Adipocyte (in vitro differentiated cells): ENCODE data around the gene AGFG2.
"Not testable (repeated sequence)": the region's sequence is repeated elsewhere in the genome, so short reads cannot be mapped to it uniquely, and the experiment has no call there.

Source experiments
- DNase-seq: peaks from one replicate; pipeline ENCODE4 v3.0.0-alpha.2; 2015; ENCODE audit warnings: low read depth
- H3K27me3 ChIP-seq: replicated peaks from 2 replicates; pipeline ENCODE4 v1.7.0; 2013; ENCODE audit warnings: mild to moderate bottlenecking, low read length, moderate library complexity; ENCODE audit not compliant: control insufficient read depth, insufficient read depth
- H3K36me3 ChIP-seq: 2 replicates; pipeline ENCODE4 v1.7.0; 2013; ENCODE audit warnings: low read length, mild to moderate bottlenecking, moderate library complexity; ENCODE audit not compliant: control insufficient read depth, insufficient read depth, severe bottlenecking
- H3K4me1 ChIP-seq: 2 replicates; pipeline ENCODE4 v1.7.0; 2013; ENCODE audit warnings: mild to moderate bottlenecking, low read length, moderate library complexity; ENCODE audit not compliant: control insufficient read depth, insufficient read depth
- H3K4me3 ChIP-seq: 2 replicates; pipeline ENCODE4 v1.7.0; 2013; ENCODE audit warnings: mild to moderate bottlenecking, low read length, moderate library complexity
- H3K9ac ChIP-seq: 2 replicates; pipeline ENCODE4 v1.7.0; 2013; ENCODE audit warnings: mild to moderate bottlenecking, low read length, moderate library complexity
- H3K9me3 ChIP-seq: 2 replicates; pipeline ENCODE4 v1.7.0; 2013; ENCODE audit warnings: mild to moderate bottlenecking, low read length, moderate library complexity; ENCODE audit not compliant: control insufficient read depth

Gene AGFG2

GRCh38 chr7:100561491-100562194 is 22.6 kb downstream of the AGFG2 start:
- Histone ChIP-seq H3K36me3 (peaks cover 3% of the 10 kb centered on the region), H3K27me3 (no peaks in the 10 kb centered on the region), H3K4me3 (no peak overlapping the region), H3K9me3 (no peaks in the 10 kb centered on the region), H3K4me1 (peaks cover 23% of the 10 kb centered on the region), H3K9ac (no peak overlapping the region)
- no peak for DNase-seq

- Histone ChIP-seq H3K9ac (no peak overlapping the region), H3K9me3 (no peaks in the 10 kb centered on the region), H3K4me1 (peaks cover 18% of the 10 kb centered on the region), H3K27me3 (no peaks in the 10 kb centered on the region), H3K4me3 (no peak overlapping the region), H3K36me3 (peaks cover 3% of the 10 kb centered on the region)
- DNase-seq, result no peak
Measured at GRCh38 chr7:100562195-100563099, 23.4 kb downstream of the AGFG2 start.

GRCh38 chr7:100563100-100563564 is 24.1 kb downstream of the AGFG2 start:
- Histone ChIP-seq H3K9me3 (no peaks in the 10 kb centered on the region), H3K36me3 (peaks cover 3% of the 10 kb centered on the region), H3K27me3 (no peaks in the 10 kb centered on the region), H3K4me3 (no peak overlapping the region), H3K9ac (no peak overlapping the region), H3K4me1 (peaks cover 18% of the 10 kb centered on the region)
- no peak for DNase-seq

GRCh38 chr7:100563809-100564400 is 24.9 kb downstream of the AGFG2 start:
- H3K4me1 ChIP-seq, result peaks cover 14% of the 10 kb centered on the region
- no peak overlapping the region for H3K4me3 ChIP-seq
- peaks cover 3% of the 10 kb centered on the region for H3K36me3 ChIP-seq
- H3K9me3 ChIP-seq, result no peaks in the 10 kb centered on the region
- H3K27me3 ChIP-seq, result no peaks in the 10 kb centered on the region
- H3K9ac ChIP-seq, result no peak overlapping the region
- peak; percentile 90 for DNase-seq

GRCh38 chr7:100564405-100564804 is 25.4 kb downstream of the AGFG2 start:
- H3K36me3 ChIP-seq, H3K9me3 ChIP-seq, H3K9ac ChIP-seq, H3K27me3 ChIP-seq, H3K4me3 ChIP-seq, DNase-seq: not testable (repeated sequence)
- peaks cover 11% of the 10 kb centered on the region for H3K4me1 ChIP-seq

GRCh38 chr7:100565133-100565571 is 26.1 kb downstream of the AGFG2 start:
- Histone ChIP-seq H3K4me3 (no peak overlapping the region), H3K27me3 (no peaks in the 10 kb centered on the region), H3K4me1 (peaks cover 15% of the 10 kb centered on the region), H3K36me3 (peaks cover 3% of the 10 kb centered on the region), H3K9ac (no peak overlapping the region), H3K9me3 (no peaks in the 10 kb centered on the region)
- no peak for DNase-seq

GRCh38 chr7:100566018-100566531 is 27.1 kb downstream of the AGFG2 start:
- DNase-seq, result no peak
- Histone ChIP-seq H3K4me1 (peaks cover 16% of the 10 kb centered on the region), H3K9me3 (no peaks in the 10 kb centered on the region), H3K4me3 (no peak overlapping the region), H3K36me3 (peaks cover 3% of the 10 kb centered on the region), H3K27me3 (no peaks in the 10 kb centered on the region), H3K9ac (no peak overlapping the region)

- Histone ChIP-seq H3K4me1 (peaks cover 9% of the 10 kb centered on the region), H3K9me3 (no peaks in the 10 kb centered on the region), H3K4me3 (no peak overlapping the region), H3K9ac (no peak overlapping the region), H3K27me3 (peaks cover 8% of the 10 kb centered on the region), H3K36me3 (peaks cover 3% of the 10 kb centered on the region)
- DNase-seq, result no peak
Measured at GRCh38 chr7:100567031-100567730, 28.2 kb downstream of the AGFG2 start.

- Histone ChIP-seq H3K4me1 (peaks cover 9% of the 10 kb centered on the region), H3K36me3 (peaks cover 2% of the 10 kb centered on the region), H3K9me3 (no peaks in the 10 kb centered on the region), H3K9ac (no peak overlapping the region), H3K4me3 (no peak overlapping the region), H3K27me3 (peaks cover 8% of the 10 kb centered on the region)
- no peak for DNase-seq
Measured at GRCh38 chr7:100567751-100568175, 28.8 kb downstream of the AGFG2 start.

GRCh38 chr7:100568176-100568895 is 29.3 kb downstream of the AGFG2 start:
- H3K4me3 ChIP-seq, result no peak overlapping the region
- H3K9ac ChIP-seq, result no peak overlapping the region
- peaks cover 8% of the 10 kb centered on the region for H3K27me3 ChIP-seq
- peaks cover 9% of the 10 kb centered on the region for H3K4me1 ChIP-seq
- DNase-seq, result no peak
- no peaks in the 10 kb centered on the region for H3K9me3 ChIP-seq
- no peaks in the 10 kb centered on the region for H3K36me3 ChIP-seq
